CD4-positive, alpha-beta T cell treated with Interleukin-4 for 4 hours (primary cell): ENCODE data around the gene PRAMEF13.
"Not testable (repeated sequence)": the region's sequence is repeated elsewhere in the genome, so short reads cannot be mapped to it uniquely, and the experiment has no call there.

Source experiments
- DNase-seq: peaks from one replicate; pipeline ENCODE4 v3.0.0-alpha.2; 2020

PRAMEF13 gene

DNA sequence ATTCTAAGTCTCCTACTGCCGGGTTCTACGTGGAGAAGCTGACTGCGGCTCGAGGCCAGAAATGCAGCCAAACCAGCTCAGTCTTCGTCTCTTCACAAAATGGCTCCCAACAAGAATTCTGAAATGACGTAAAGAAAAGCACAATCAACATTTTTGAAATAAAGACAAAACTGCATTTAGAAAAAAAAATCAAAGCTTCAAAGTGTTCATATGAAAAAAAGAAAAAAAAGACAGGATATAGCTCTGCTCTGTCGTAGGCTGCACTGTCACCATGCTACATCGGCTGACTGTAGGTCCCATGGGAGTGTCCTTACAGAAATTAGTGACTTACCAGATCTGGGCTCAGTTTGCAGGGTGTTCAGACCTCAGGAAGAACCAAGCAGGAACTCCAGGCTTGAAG is 35.7 kb downstream of the PRAMEF13 start, which contains the start of gene HNRNPCL4:
Gene HNRNPCL4, minus strand, starts transcription at position 101 of the 400 bp plus-strand sequence. CDS start 164 bp downstream, outside the sequence.
- not testable (repeated sequence) for DNase-seq

DNA sequence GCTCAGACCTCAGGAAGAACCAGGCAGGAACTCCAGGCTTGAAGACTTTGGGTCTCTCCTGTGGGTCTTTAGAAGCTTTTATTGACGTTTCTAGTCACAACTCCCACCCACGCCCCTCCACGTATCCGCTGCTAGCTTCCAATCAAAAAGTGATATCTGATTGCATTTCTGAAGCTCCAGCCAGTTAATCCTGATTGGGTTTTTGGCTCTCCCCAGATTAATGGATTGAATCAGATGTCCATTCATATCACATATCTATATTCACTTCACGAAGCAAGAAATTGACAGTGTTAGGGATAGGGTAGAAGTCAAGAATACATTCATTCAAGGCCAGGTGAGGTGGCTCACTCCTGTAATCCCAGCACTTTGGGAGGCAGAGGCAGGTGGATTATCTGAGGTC is 45.3 kb downstream of the PRAMEF13 start, which contains the start of gene PRAMEF26:
Gene PRAMEF26, minus strand, starts transcription at position 101 of the 400 bp plus-strand sequence. CDS start 2,914 bp downstream, outside the sequence.
- not testable (repeated sequence) for DNase-seq
